T-cell (primary cell): ENCODE results near the gene WIPF1. TPM values are rescaled to one million over a fixed set of nuclear protein-coding genes. Genes with fewer than 3 reads are reported as not detected.

Source experiments
- ATAC-seq, 4 experiments: fragments of 200-7000 bp in 3 of 4; fragments of 150-1000 bp in 1 of 4; cut with Tn5 transposase; replicated peaks in 1 of 4; 1 replicate in 3 of 4; 2 replicates in 1 of 4; pipeline ENCODE4 v1.10.0; 2021; ENCODE audit warnings: moderate library complexity in 3 of 4, mild to moderate bottlenecking in 2 of 4, moderate number of reproducible peaks in 1 of 4
- CTCF ChIA-PET, 2 donors: fragments of 300-600 bp; sonication (Branson Sonifier 250); formaldehyde crosslinking; loops; one replicate each; lab custom pipeline; 2022; ENCODE audit warnings: antibody characterized with exemption in 2 of 2; lab: Charles Lee
- POLR2A ChIA-PET, 2 donors: fragments of 300-600 bp; sonication (Branson Sonifier 250); formaldehyde crosslinking; loops; one replicate each; lab custom pipeline; 2022; ENCODE audit warnings: antibody characterized with exemption in 2 of 2; lab: Charles Lee
- DNase-seq, 35 experiments: peaks; one replicate each; pipeline versions ENCODE4 v3.0.0 to v3.0.0-alpha.2; 2013 to 2023
- H3K27ac ChIP-seq: one replicate; pipeline ENCODE4 v1.5.1; 2013; ENCODE audit warnings: low read length
- H3K27me3 ChIP-seq, 2 experiments: replicated peaks in 1 of 2; 1 replicate in 1 of 2; 2 replicates in 1 of 2; pipeline versions ENCODE4 v1.6.1 to v1.7.0; 2013; ENCODE audit warnings: low read length in 1 of 2, mixed read lengths in 1 of 2; ENCODE audit not compliant: control insufficient read depth in 2 of 2, insufficient read depth in 2 of 2; ENCODE audit errors: extremely low read depth in 1 of 2
- H3K36me3 ChIP-seq, 2 donors: 1 replicate in 1 of 2; 2 replicates in 1 of 2; pipeline versions ENCODE4 v1.6.1 to v1.7.0; 2013; ENCODE audit warnings: low read length in 1 of 2; ENCODE audit not compliant: control insufficient read depth in 2 of 2, insufficient read depth in 1 of 2; ENCODE audit errors: extremely low read depth in 1 of 2
- H3K4me1 ChIP-seq, 2 experiments: 1 replicate in 1 of 2; 2 replicates in 1 of 2; pipeline versions ENCODE4 v1.6.1 to v1.7.0; 2013; ENCODE audit warnings: low read length in 2 of 2, mixed read lengths in 1 of 2; ENCODE audit not compliant: insufficient read depth in 2 of 2, control insufficient read depth in 1 of 2; ENCODE audit errors: extremely low read depth in 1 of 2
- H3K4me3 ChIP-seq, 2 donors: 1 replicate in 1 of 2; 2 replicates in 1 of 2; pipeline versions ENCODE4 v1.5.1 to v1.7.0; 2013; ENCODE audit warnings: mild to moderate bottlenecking in 2 of 2, low read length in 1 of 2, moderate library complexity in 1 of 2; ENCODE audit not compliant: control insufficient read depth in 1 of 2; ENCODE audit errors: extremely low read depth in 1 of 2
- H3K9me3 ChIP-seq: 2 replicates; pipeline ENCODE4 v1.7.0; 2013
- H3K27ac Mint-ChIP-seq, 2 donors: one replicate each; pipeline ENCODE4 v1.8.0; 2020 to 2021; ENCODE audit warnings: mild to moderate bottlenecking in 2 of 2, mixed read lengths in 2 of 2
- H3K27me3 Mint-ChIP-seq, 2 donors: one replicate each; pipeline ENCODE4 v1.8.0; 2021 to 2022; ENCODE audit warnings: mixed read lengths in 2 of 2
- H3K36me3 Mint-ChIP-seq: one replicate; pipeline ENCODE4 v1.8.0; 2021; ENCODE audit warnings: mixed read lengths
- H3K4me1 Mint-ChIP-seq, 3 donors: one replicate each; pipeline ENCODE4 v1.8.0; 2020 to 2022; ENCODE audit warnings: mixed read lengths in 3 of 3, mild to moderate bottlenecking in 1 of 3
- H3K4me3 Mint-ChIP-seq, 3 donors: one replicate each; pipeline ENCODE4 v1.8.0; 2020 to 2022; ENCODE audit warnings: mild to moderate bottlenecking in 3 of 3, mixed read lengths in 3 of 3, moderate library complexity in 3 of 3
- H3K9me3 Mint-ChIP-seq, 3 donors: one replicate each; pipeline ENCODE4 v1.8.0; 2020 to 2022; ENCODE audit warnings: mixed read lengths in 3 of 3
- WGBS: methylation state at CpG from one replicate; pipeline ENCODE4 v1.1.5; 2013; ENCODE audit warnings: missing lambda C conversion rate; ENCODE audit not compliant: insufficient coverage; 5-methylcytosine and 5-hydroxymethylcytosine counted together
- total RNA-seq, 35 experiments: library from RNA in 6 of 35; stranded (reverse) in 6 of 35; fragments of 120-200 nt in 1 of 35; gene quantifications; one replicate each; pipeline versions ENCODE4 v1.2.1 to v1.2.4 and lab custom pipeline; 2013 to 2026

Gene WIPF1
- total RNA-seq, 5 donors from 2014 or later (not counting 1 experiment from before 2014, with no cell fraction given): 349 to 412 (median 372) TPM

DNA sequence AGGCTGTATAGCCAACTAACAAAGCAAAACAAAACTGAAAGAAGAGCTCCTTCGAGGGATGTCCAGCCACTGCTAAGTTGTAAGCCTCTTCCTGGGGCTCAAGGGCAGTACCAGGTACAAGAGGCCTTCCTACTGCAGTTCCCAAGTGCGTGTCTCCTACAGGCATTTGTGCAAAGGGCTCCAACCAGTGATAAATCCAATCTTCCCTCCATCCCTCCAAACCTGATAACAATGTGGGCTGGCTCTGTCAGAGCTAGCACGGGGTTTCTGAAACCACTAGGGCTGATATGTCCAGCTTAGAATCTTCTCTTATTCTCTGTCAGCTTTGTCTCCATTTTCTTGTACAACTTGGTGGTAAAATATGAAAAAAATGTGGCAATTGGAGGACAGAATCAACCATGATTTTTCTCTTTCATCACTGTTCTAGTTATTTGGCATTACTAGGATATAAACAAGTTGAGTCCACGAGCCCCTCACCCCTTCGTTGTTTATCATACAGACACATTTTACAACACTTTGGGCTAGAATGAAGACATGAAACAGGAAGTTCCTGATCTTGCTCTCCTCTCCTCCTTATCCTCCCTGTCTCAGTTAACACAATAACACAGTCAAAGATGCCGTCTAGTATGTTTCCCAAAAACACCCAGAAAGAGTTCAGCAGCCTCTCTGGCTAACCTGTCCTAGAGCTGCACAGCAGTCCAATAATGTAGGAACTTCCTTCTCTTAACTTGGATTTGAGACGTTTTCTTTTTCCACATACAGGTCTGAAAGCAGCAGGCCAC is 35.4 kb upstream of the WIPF1 start:
- Histone ChIP-seq H3K36me3 (peaks cover 3 to 31% of the 10 kb centered on the region in 2 donors), H3K27me3 (no peaks in the 10 kb centered on the region), H3K27ac (peak overlapping the region; percentile 94), H3K4me3 (peak overlapping the region; percentile 66 to 81), H3K9me3 (no peaks in the 10 kb centered on the region), H3K4me1 (peaks cover 40 to 51% of the 10 kb centered on the region in 2 experiments)
- H3K36me3 Mint-ChIP-seq: peaks cover 34% of the 10 kb centered on the region
- H3K27me3 Mint-ChIP-seq: no peaks in the 10 kb centered on the region
- ChIA-PET CTCF (interaction anchor here (0.6 to 3.6 kb wide), 14 partner anchors 30 to 1475 kb away, joined by 3 to 14 read pairs (median 3); partner anchors contain the start of gene WIPF1 (in 1 of the 2)), POLR2A (interaction anchor here (0.5 to 1.2 kb wide), 11 partner anchors 9 to 96 kb away, joined by 3 to 17 read pairs (median 3); partner anchors contain the start of gene WIPF1 (in 1 of the 2))
- DNase-seq: peak in 1 of 35 experiments; percentile 54
- peak in 1 of 4 experiments; percentile 21 for ATAC-seq
- peaks cover 67 to 86% (median 75%) of the 10 kb centered on the region in 3 donors for H3K4me1 Mint-ChIP-seq
- H3K9me3 Mint-ChIP-seq: no peaks in the 10 kb centered on the region
- peak overlapping the region; percentile 93 to 99 for H3K27ac Mint-ChIP-seq
- peak overlapping the region; percentile 87 to 93 (median 89) for H3K4me3 Mint-ChIP-seq
- WGBS: 0% methylated on average over 4 of the region's 7 CpGs

DNA sequence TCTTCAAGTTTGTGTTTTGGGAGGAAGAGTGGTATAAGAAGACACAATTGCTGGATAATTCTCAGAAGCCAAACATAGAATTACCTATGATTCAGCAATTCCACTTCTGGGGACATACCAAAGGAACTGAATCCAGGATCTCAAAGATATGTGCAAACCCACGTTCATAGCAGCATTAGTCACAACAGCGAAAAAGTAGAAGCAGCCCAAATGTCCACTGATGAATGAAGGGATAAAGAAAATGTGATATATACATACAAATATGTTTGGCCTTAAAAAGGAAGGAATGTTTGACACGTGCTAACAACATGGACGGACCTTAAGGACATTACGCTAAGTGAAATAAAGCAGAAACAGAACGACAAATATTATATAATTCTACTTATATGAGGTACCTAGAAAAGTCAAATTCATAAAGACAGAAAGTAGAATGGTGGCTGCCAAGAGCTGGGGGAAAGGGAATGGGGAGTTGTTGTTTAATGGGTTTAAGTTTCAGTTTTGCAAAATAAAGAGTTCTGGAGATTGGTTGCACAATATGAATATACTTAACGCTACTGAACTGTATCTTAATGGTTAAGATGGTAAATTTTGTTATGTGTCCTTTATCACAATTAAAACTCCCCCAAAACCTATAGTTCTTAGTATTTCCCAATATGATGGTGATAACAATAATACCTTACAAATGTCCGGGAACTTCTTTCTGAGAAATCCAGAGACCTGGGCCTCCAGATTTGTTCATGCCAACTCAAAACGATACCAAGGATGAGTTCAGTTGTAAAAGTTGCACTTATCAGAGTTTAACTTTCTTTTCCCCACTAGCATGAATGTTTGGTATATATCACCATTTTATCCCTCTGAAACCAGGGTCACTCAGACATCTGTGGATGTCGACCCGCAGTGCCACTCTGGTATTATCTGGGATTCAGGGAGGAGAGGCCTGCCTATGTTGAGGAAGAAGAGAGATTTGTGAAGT is 33.7 kb upstream of the WIPF1 start:
- Histone ChIP-seq H3K27me3 (no peaks in the 10 kb centered on the region), H3K27ac (peak overlapping the region; percentile 94), H3K36me3 (peaks cover 3 to 37% of the 10 kb centered on the region in 2 donors), H3K4me1 (peaks cover 47 to 54% of the 10 kb centered on the region in 2 experiments), H3K4me3 (peak overlapping the region in 1 of 2 donors; percentile 66), H3K9me3 (no peaks in the 10 kb centered on the region)
- peaks cover 76 to 93% (median 80%) of the 10 kb centered on the region in 3 donors for H3K4me1 Mint-ChIP-seq
- no peak for ATAC-seq
- H3K36me3 Mint-ChIP-seq: peaks cover 43% of the 10 kb centered on the region
- H3K9me3 Mint-ChIP-seq: no peaks in the 10 kb centered on the region
- peak overlapping the region; percentile 93 to 99 for H3K27ac Mint-ChIP-seq
- H3K4me3 Mint-ChIP-seq: peak overlapping the region; percentile 87 to 93 (median 89)
- WGBS: no CpG with 5 or more reads among the region's 11 CpGs
- ChIA-PET CTCF (interaction anchor here (1.1 to 1.7 kb wide), 3 partner anchors 10 to 54 kb away, joined by 3 to 4 read pairs (median 4); no protein-coding TSS in a partner anchor), POLR2A (interaction anchor here in 1 of 2 donors (0.6 kb wide), 1 partner anchor 248 kb away, joined by 7 read pairs; no protein-coding TSS in a partner anchor)
- DNase-seq: no peak
- no peaks in the 10 kb centered on the region for H3K27me3 Mint-ChIP-seq

- Histone ChIP-seq H3K36me3 (peaks cover 3 to 44% of the 10 kb centered on the region in 2 donors), H3K27me3 (no peaks in the 10 kb centered on the region), H3K9me3 (no peaks in the 10 kb centered on the region), H3K27ac (no peak overlapping the region), H3K4me3 (peak overlapping the region in 1 of 2 donors; percentile 11), H3K4me1 (peaks cover 39 to 51% of the 10 kb centered on the region in 2 experiments)
- Mint-ChIP-seq H3K4me3 (peak overlapping the region; percentile 87 to 93 (median 89)), H3K4me1 (peaks cover 76 to 88% (median 79%) of the 10 kb centered on the region in 3 donors), H3K9me3 (no peaks in the 10 kb centered on the region), H3K27me3 (no peaks in the 10 kb centered on the region), H3K36me3 (peaks cover 50% of the 10 kb centered on the region), H3K27ac (peak overlapping the region; percentile 93 to 99)
- no peak for ATAC-seq
- CTCF ChIA-PET: interaction anchor here (0.7 to 1.7 kb wide), 6 partner anchors 9 to 167 kb away, joined by 3 to 4 read pairs (median 3); no protein-coding TSS in a partner anchor
- no CpG with 5 or more reads among the region's 3 CpGs for WGBS
- no peak for DNase-seq
- POLR2A ChIA-PET: interaction anchor here in 1 of 2 donors (0.6 kb wide), 1 partner anchor 219 kb away, joined by 3 read pairs; no protein-coding TSS in a partner anchor
These were observed 32.5 kb upstream of the WIPF1 start for GRCh38 chr2:174630107-174630506.

DNA sequence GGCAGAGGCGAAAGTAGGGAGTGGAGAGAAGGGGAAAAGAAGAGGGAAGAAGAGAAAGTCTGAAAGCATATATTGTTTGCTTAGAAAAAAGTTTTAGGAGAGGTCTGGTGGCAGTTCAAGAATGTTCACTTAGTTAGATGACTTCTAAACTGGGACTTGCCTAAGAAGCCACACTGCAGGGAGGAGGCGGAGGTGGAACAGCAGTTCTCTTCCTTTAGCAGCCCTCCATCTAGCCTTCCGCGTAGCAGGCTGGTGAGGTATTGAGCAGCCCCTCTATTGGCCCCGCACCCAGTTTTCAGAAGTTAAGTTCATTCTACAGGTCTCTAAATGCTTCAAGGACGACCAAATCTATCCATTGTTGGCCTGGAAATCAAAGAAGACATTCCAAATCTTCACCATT is 31.9 kb upstream of the WIPF1 start:
- Mint-ChIP-seq H3K27ac (peak overlapping the region; percentile 80 to 93), H3K4me1 (peaks cover 74 to 84% (median 77%) of the 10 kb centered on the region in 3 donors), H3K36me3 (peaks cover 52% of the 10 kb centered on the region), H3K9me3 (no peaks in the 10 kb centered on the region), H3K27me3 (no peaks in the 10 kb centered on the region), H3K4me3 (peak overlapping the region; percentile 87 to 93 (median 89))
- DNase-seq: peak in 5 of 35 experiments; percentile 15 to 24 (median 22)
- Histone ChIP-seq H3K36me3 (peaks cover 7 to 50% of the 10 kb centered on the region in 2 donors), H3K4me3 (peak overlapping the region in 1 of 2 donors; percentile 17), H3K27ac (peak overlapping the region; percentile 15), H3K4me1 (peaks cover 33 to 51% of the 10 kb centered on the region in 2 experiments), H3K27me3 (no peaks in the 10 kb centered on the region), H3K9me3 (no peaks in the 10 kb centered on the region)
- ATAC-seq: peak in 2 of 4 experiments; percentile 29 to 46
- ChIA-PET CTCF (interaction anchor here in 1 of 2 donors (1.2 to 1.7 kb wide), 2 partner anchors 10 to 14 kb away, joined by 3 to 4 read pairs; no protein-coding TSS in a partner anchor), POLR2A (no interaction called here)
- WGBS: 81% methylated on average over 3 of the region's 6 CpGs

DNA sequence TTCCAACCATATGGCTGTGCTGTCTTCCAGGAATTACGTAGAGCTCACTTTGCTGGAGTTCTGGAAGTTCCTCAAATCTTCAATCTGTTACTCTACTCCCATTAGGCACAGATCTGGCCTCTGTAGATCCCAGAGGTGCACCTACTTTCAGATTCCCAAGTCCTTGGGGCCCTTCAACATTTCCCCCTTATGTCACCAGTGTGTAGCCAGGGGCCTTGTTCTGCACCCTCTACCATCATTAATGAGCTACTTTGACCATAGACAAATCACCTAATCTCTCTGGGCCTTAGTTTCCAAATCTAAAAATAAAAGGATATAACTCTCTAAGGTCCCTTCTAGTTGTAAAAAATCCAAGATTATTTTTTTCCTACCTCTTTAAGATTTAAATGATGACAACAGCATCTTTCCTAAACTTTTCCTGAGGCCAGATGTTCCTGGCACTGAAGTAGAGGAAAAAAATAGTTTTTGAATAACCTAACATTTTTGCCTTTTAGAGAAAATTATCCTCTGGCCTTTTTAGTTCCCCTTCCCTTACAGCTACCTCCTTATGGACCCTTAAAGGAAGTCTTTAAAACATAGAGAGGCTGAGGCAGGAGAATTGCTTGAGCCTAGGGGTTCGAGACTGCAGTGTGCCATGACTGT is 31.0 kb upstream of the WIPF1 start:
- H3K27me3 Mint-ChIP-seq: no peaks in the 10 kb centered on the region
- Histone ChIP-seq H3K27me3 (no peaks in the 10 kb centered on the region), H3K4me1 (peaks cover 32 to 51% of the 10 kb centered on the region in 2 experiments), H3K27ac (no peak overlapping the region), H3K9me3 (no peaks in the 10 kb centered on the region), H3K36me3 (peaks cover 7 to 58% of the 10 kb centered on the region in 2 donors), H3K4me3 (no peak overlapping the region)
- ChIA-PET POLR2A (interaction anchor here in 1 of 2 donors (0.6 to 1.1 kb wide), 3 partner anchors 9 to 30 kb away, joined by 3 to 12 read pairs (median 3); no protein-coding TSS in a partner anchor), CTCF (interaction anchor here in 1 of 2 donors (0.6 to 1.0 kb wide), 3 partner anchors 25 to 166 kb away, joined by 3 read pairs; no protein-coding TSS in a partner anchor)
- peak overlapping the region; percentile 44 to 80 for H3K27ac Mint-ChIP-seq
- ATAC-seq (no peak), DNase-seq (no peak)
- H3K36me3 Mint-ChIP-seq: peaks cover 60% of the 10 kb centered on the region
- peak overlapping the region in 2 of 3 donors; percentile 2 to 89 for H3K4me3 Mint-ChIP-seq
- WGBS: 86% methylated on average over 1 of the region's 2 CpGs
- no peaks in the 10 kb centered on the region for H3K9me3 Mint-ChIP-seq
- H3K4me1 Mint-ChIP-seq: peaks cover 81 to 84% (median 84%) of the 10 kb centered on the region in 3 donors
